MCF 10A (cell line): ENCODE results near the gene TMC3. TPM values are rescaled to one million over a fixed set of nuclear protein-coding genes. Genes with fewer than 3 reads are reported as not detected.

Source experiments
- BruUV-seq: library from RNA; stranded (reverse); fragments of 400-500 nt; replicated peaks from 2 replicates; lab custom pipeline; 2021; lab: Mats Ljungman, UMichigan
- CTCF ChIA-PET: fragments of 300-600 bp; sonication (Branson Sonifier 250); formaldehyde crosslinking; extraction: SDS; loops from one replicate; lab custom pipeline; 2021; ENCODE audit warnings: antibody characterized with exemption, inconsistent platforms; lab: Yijun Ruan, JAX
- POLR2A ChIA-PET: fragments of 300-600, 350-650 bp; sonication (Branson Sonifier 250); formaldehyde crosslinking; extraction: SDS; loops from one replicate; lab custom pipeline; 2020; ENCODE audit warnings: antibody characterized with exemption, inconsistent platforms; lab: Yijun Ruan, JAX
- DNase-seq: peaks from one replicate; pipeline ENCODE4 v3.0.0-alpha.2; 2018; ENCODE audit not compliant: unreplicated experiment
- H3K27ac Mint-ChIP-seq: one replicate; pipeline ENCODE4 v1.8.0; 2022; ENCODE audit warnings: mild to moderate bottlenecking, low read depth, mixed read lengths; ENCODE audit not compliant: unreplicated experiment
- H3K27me3 Mint-ChIP-seq: one replicate; pipeline ENCODE4 v1.8.0; 2022; ENCODE audit warnings: mixed read lengths; ENCODE audit not compliant: insufficient read depth, unreplicated experiment
- H3K36me3 Mint-ChIP-seq: one replicate; pipeline ENCODE4 v1.8.0; 2022; ENCODE audit warnings: mild to moderate bottlenecking, moderate library complexity, mixed read lengths; ENCODE audit not compliant: insufficient read depth, unreplicated experiment
- H3K4me1 Mint-ChIP-seq: one replicate; pipeline ENCODE4 v1.8.0; 2022; ENCODE audit warnings: mixed read lengths; ENCODE audit not compliant: insufficient read depth, unreplicated experiment
- H3K4me3 Mint-ChIP-seq: one replicate; pipeline ENCODE4 v1.8.0; 2022; ENCODE audit warnings: mild to moderate bottlenecking, moderate library complexity, mixed read lengths; ENCODE audit not compliant: unreplicated experiment
- H3K9me3 Mint-ChIP-seq: one replicate; pipeline ENCODE4 v1.8.0; 2022; ENCODE audit warnings: mixed read lengths; ENCODE audit not compliant: unreplicated experiment
- intact Hi-C: fragments of 100-400 bp; cut with micrococcal nuclease; formaldehyde crosslinking; loops from 2 replicates; pipeline ENCODE4 v1.14.1; 2022
- total RNA-seq: library from RNA; stranded (reverse); gene quantifications from 2 replicates; pipeline ENCODE4 v1.2.3, GENCODE V29; 2022
- TF ChIP-seq, protein P1 (sequence below): fragments of 200-600 bp; IDR thresholded peaks from one replicate; pipeline ENCODE4 v1.8.0; 2022; ENCODE audit warnings: antibody characterized with exemption, mild to moderate bottlenecking; ENCODE audit not compliant: unreplicated experiment

The TMC3 gene
- total RNA-seq, 1 experiment from 2014 or later: not detected

DNA sequence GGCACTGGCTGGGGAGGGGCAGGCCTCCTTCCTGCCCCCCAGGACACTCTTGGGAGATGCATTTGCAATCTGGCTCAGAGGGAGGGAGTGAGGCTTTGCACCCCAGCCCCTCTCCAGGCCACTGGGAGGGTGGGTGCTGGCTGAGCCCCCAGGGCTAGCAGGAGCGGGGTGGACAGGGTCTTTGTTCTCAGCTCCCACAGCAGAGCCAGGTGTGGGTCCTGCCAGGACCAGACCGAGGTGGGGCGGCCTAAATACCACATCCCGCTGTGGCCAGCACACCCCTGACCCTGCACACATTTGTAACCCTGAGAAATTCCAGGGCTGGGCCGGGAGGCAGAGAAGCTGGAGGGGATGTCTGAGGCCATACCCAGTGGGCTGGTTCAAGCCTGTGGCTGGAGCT, 91.1 kb downstream of the TMC3 start:
- peaks cover 26% of the 10 kb centered on the region for H3K4me1 Mint-ChIP-seq
- no peaks in the 10 kb centered on the region for H3K9me3 Mint-ChIP-seq
- DNase-seq: no peak
- no peak overlapping the region for H3K4me3 Mint-ChIP-seq
- peaks cover 17% of the 10 kb centered on the region for H3K27me3 Mint-ChIP-seq
- no peak overlapping the region for H3K27ac Mint-ChIP-seq
- no TSS peak for BruUV-seq
- POLR2A ChIA-PET: no interaction called here
- CTCF ChIA-PET: interaction anchor here (1.0 to 16.3 kb wide), 5 partner anchors 8 to 128 kb away, joined by 3 to 318 read pairs (median 4); no protein-coding TSS in a partner anchor
- TF ChIP-seq, protein P1, sequence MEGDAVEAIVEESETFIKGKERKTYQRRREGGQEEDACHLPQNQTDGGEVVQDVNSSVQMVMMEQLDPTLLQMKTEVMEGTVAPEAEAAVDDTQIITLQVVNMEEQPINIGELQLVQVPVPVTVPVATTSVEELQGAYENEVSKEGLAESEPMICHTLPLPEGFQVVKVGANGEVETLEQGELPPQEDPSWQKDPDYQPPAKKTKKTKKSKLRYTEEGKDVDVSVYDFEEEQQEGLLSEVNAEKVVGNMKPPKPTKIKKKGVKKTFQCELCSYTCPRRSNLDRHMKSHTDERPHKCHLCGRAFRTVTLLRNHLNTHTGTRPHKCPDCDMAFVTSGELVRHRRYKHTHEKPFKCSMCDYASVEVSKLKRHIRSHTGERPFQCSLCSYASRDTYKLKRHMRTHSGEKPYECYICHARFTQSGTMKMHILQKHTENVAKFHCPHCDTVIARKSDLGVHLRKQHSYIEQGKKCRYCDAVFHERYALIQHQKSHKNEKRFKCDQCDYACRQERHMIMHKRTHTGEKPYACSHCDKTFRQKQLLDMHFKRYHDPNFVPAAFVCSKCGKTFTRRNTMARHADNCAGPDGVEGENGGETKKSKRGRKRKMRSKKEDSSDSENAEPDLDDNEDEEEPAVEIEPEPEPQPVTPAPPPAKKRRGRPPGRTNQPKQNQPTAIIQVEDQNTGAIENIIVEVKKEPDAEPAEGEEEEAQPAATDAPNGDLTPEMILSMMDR: no peak
- no peaks in the 10 kb centered on the region for H3K36me3 Mint-ChIP-seq
- intact Hi-C loops: no loop called here

DNA sequence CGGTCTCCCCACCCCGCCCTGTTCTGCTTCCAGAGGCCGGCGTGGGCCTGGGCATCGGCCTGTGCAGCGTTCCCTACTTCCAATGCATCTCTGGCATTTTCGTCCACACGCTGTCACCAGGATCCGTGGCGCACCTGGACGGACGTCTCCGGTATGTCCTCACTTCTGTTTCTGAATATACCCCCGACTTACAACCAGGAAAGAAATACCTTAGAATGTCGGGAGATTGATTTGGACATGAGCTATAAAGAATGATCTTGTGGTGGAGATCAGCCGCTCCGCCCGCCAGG, 91.5 kb downstream of the TMC3 start:
- BruUV-seq: no TSS peak
- Mint-ChIP-seq H3K9me3 (no peaks in the 10 kb centered on the region), H3K4me3 (no peak overlapping the region), H3K36me3 (no peaks in the 10 kb centered on the region), H3K4me1 (peaks cover 26% of the 10 kb centered on the region), H3K27me3 (peaks cover 17% of the 10 kb centered on the region), H3K27ac (no peak overlapping the region)
- POLR2A ChIA-PET: no interaction called here
- CTCF ChIA-PET: interaction anchor here (6.6 to 16.3 kb wide), 2 partner anchors 17 to 118 kb away, joined by 36 to 318 read pairs; no protein-coding TSS in a partner anchor
- intact Hi-C loops: no loop called here
- TF ChIP-seq, protein P1: no peak
- DNase-seq: no peak

DNA sequence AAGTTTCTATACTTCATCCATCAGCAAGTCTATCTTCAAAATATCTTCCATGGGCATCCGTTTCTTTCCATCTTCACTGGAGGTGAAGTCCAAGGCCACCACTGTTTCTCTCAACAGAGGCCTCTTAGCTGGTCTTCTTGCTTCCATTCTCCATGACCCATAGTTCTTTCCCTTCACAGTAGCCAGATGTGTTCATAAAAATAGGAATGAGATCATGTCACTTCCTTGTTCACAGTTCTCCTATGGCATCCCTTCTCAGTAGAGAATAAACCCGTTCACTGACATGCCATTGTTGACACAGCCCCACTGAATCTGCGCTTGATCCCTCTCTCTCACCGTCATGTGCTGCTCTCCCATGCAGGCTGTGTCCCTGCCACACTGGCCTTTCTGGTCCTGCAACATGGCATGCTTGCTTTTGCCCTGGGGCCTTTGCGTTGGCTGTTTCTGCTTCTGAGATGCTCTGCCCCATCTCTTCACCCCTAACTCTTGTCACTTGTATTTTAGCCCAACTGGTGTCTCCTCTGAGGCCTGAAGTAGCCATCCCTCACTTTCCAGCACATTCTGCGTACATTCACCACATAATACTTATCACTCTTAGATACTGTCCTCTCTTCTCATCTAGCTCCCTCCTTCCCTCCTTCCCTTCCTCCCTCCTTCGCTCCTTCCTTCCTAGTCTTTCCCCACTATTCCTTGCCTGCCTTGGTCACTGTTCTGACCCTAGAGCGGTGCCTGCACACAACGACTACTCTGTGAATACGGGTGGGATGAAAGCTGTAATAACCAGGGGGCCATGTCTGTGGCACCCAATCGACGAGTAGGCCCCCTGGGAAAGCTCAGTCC, 92.0 kb downstream of the TMC3 start:
- Mint-ChIP-seq H3K9me3 (peaks cover 3% of the 10 kb centered on the region), H3K27ac (no peak overlapping the region), H3K4me3 (no peak overlapping the region), H3K36me3 (no peaks in the 10 kb centered on the region), H3K27me3 (peaks cover 14% of the 10 kb centered on the region), H3K4me1 (peaks cover 26% of the 10 kb centered on the region)
- TF ChIP-seq, protein P1: no peak
- ChIA-PET POLR2A (interaction anchor here (0.7 to 2.6 kb wide), 2 partner anchors 13 to 15 kb away, joined by 3 to 8 read pairs; no protein-coding TSS in a partner anchor), CTCF (interaction anchor here (0.6 to 16.3 kb wide), 4 partner anchors 14 to 119 kb away, joined by 3 to 318 read pairs (median 24); no protein-coding TSS in a partner anchor)
- no TSS peak for BruUV-seq
- DNase-seq: no peak
- intact Hi-C loops: no loop called here

DNA sequence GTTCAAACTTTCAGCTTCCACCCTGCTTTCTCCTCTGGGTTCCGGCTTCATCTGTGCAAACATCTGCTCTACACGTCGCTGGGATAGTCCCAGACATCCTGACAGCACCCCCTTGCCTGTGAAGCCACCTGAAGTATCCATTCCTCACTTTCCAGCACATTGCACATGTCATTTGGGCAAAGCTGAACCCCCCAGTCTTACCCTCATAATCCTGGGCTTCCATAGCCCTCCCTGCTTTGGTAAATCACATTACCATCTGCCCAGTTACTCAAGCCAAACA, 92.6 kb downstream of the TMC3 start:
- peaks cover 8% of the 10 kb centered on the region for H3K27me3 Mint-ChIP-seq
- intact Hi-C loops: no loop called here
- BruUV-seq: no TSS peak
- no peak for DNase-seq
- POLR2A ChIA-PET: interaction anchor here (0.6 to 2.6 kb wide), 5 partner anchors 14 to 679 kb away, joined by 3 to 8 read pairs (median 3); no protein-coding TSS in a partner anchor
- H3K36me3 Mint-ChIP-seq: no peaks in the 10 kb centered on the region
- peaks cover 7% of the 10 kb centered on the region for H3K9me3 Mint-ChIP-seq
- no peak overlapping the region for H3K4me3 Mint-ChIP-seq
- no peak overlapping the region for H3K27ac Mint-ChIP-seq
- H3K4me1 Mint-ChIP-seq: peaks cover 26% of the 10 kb centered on the region
- CTCF ChIA-PET: interaction anchor here (0.6 to 16.3 kb wide), 5 partner anchors 13 to 120 kb away, joined by 3 to 318 read pairs (median 11); no protein-coding TSS in a partner anchor
- TF ChIP-seq, protein P1: no peak

Other genes starting within 250 kb of the TMC3 start
- gene CFAP161, start 239.9 kb downstream of the TMC3 start, total RNA-seq: not detected in 2 replicates
- gene IL16, start 177.3 kb downstream of the TMC3 start, total RNA-seq: 0.72 and 0.81 TPM in 2 replicates
- gene STARD5, start 50.1 kb downstream of the TMC3 start, total RNA-seq: 2.0 and 3.4 TPM in 2 replicates